ENCODE data around the gene UTP18. TPM values are rescaled to one million over a fixed set of nuclear protein-coding genes. Genes with fewer than 3 reads are reported as not detected.
"Not testable (repeated sequence)": the region's sequence is repeated elsewhere in the genome, so short reads cannot be mapped to it uniquely, and the experiment has no call there.

UTP18 gene
- total and polyA plus RNA-seq, 3 experiments from 2014 or later: 50.4 to 82.1 (median 80.5) TPM

- POLR2A ChIA-PET: interaction anchor here (0.6 to 1.4 kb wide), 2 partner anchors 88 to 141 kb away, joined by 3 to 4 read pairs; partner anchors contain the start of gene SPAG9
Measured at GRCh38 chr17:51261024-51261963, 948 bp downstream of the UTP18 start.

GRCh38 chr17:51263006-51263405 lies 2.7 kb downstream of the UTP18 start:
- Mint-ChIP-seq H3K4me3 (peak overlapping the region; percentile 24 to 96 (median 65)), H3K9me3 (no peaks in the 10 kb centered on the region), H3K4me1 (peaks cover 47 to 72% (median 66%) of the 10 kb centered on the region in 3 donors), H3K36me3 (peaks cover 11 to 64% (median 13%) of the 10 kb centered on the region in 3 donors), H3K27me3 (peaks cover 0 to 2% of the 10 kb centered on the region in 2 donors), H3K27ac (peak overlapping the region in 5 of 8 donors; percentile 0 to 75 (median 68))
- no peak overlapping the region for H3K27ac ChIP-seq (ENCODE audit: low read depth, low read length)
- no peaks in the 10 kb centered on the region for H3K27me3 ChIP-seq (ENCODE audit: insufficient read depth, low read length, poor library complexity, severe bottlenecking)
- no peaks in the 10 kb centered on the region for H3K9me3 ChIP-seq (ENCODE audit: low read length)
- POLR2A ChIA-PET: no interaction called here
- no peak overlapping the region for H3K4me3 ChIP-seq (ENCODE audit: low read length)
- DNase-seq: no peak
- CTCF ChIA-PET: no interaction called here
- H3K36me3 ChIP-seq (ENCODE audit: insufficient read depth, low read length): peaks cover 7% of the 10 kb centered on the region
- H3K4me1 ChIP-seq (ENCODE audit: insufficient read depth, low read length): peaks cover 32% of the 10 kb centered on the region

More at GRCh38 chr17:51261024-51261963, 948 bp downstream of the UTP18 start:
- no peaks in the 10 kb centered on the region for H3K36me3 ChIP-seq (ENCODE audit: insufficient read depth, low read length)
- Mint-ChIP-seq H3K27ac (peak overlapping the region; percentile 12 to 99 (median 90)), H3K36me3 (peaks cover 3 to 61% (median 9%) of the 10 kb centered on the region in 3 donors), H3K9me3 (no peaks in the 10 kb centered on the region), H3K4me1 (peaks cover 54 to 79% (median 73%) of the 10 kb centered on the region in 3 donors), H3K27me3 (peaks cover 0 to 2% of the 10 kb centered on the region in 2 donors), H3K4me3 (peak overlapping the region; percentile 96 to 99 (median 98))
- peaks cover 44% of the 10 kb centered on the region for H3K4me1 ChIP-seq (ENCODE audit: insufficient read depth, low read length)
- H3K9me3 ChIP-seq (ENCODE audit: low read length): no peaks in the 10 kb centered on the region
- H3K27me3 ChIP-seq (ENCODE audit: insufficient read depth, low read length, poor library complexity, severe bottlenecking): no peaks in the 10 kb centered on the region
- DNase-seq: no peak
- H3K27ac ChIP-seq (ENCODE audit: low read depth, low read length): peak overlapping the region; percentile 94
- CTCF ChIA-PET: interaction anchor here (1.4 kb wide), 1 partner anchor 184 kb away, joined by 3 read pairs; no protein-coding TSS in a partner anchor
- peak overlapping the region; percentile 99 for H3K4me3 ChIP-seq (ENCODE audit: low read length)

- H3K9me3 ChIP-seq (ENCODE audit: low read length); H3K27me3 Mint-ChIP-seq; H3K27ac ChIP-seq (ENCODE audit: low read depth, low read length); CTCF ChIA-PET; H3K9me3 Mint-ChIP-seq; H3K4me3 ChIP-seq (ENCODE audit: low read length); DNase-seq; H3K27me3 ChIP-seq (ENCODE audit: insufficient read depth, low read length, poor library complexity, severe bottlenecking): not testable (repeated sequence)
- H3K36me3 ChIP-seq (ENCODE audit: insufficient read depth, low read length): peaks cover 19% of the 10 kb centered on the region
- peaks cover 42 to 66% (median 62%) of the 10 kb centered on the region in 3 donors for H3K4me1 Mint-ChIP-seq
- H3K27ac Mint-ChIP-seq: peak overlapping the region in 2 of 8 donors; percentile 58 to 66
- peak overlapping the region in 1 of 7 donors; percentile 77 for H3K4me3 Mint-ChIP-seq
- peaks cover 18% of the 10 kb centered on the region for H3K4me1 ChIP-seq (ENCODE audit: insufficient read depth, low read length)
- peaks cover 14 to 72% (median 21%) of the 10 kb centered on the region in 3 donors for H3K36me3 Mint-ChIP-seq
- POLR2A ChIA-PET: interaction anchor here (0.7 kb wide), 1 partner anchor 144 kb away, joined by 4 read pairs; the partner anchor contains the start of gene SPAG9
Measured at GRCh38 chr17:51264466-51264865, 4.1 kb downstream of the UTP18 start.

- Mint-ChIP-seq H3K27me3 (no peaks in the 10 kb centered on the region), H3K4me3 (peak overlapping the region in 2 of 7 donors; percentile 10 to 40), H3K36me3 (peaks cover 14 to 77% (median 26%) of the 10 kb centered on the region in 3 donors), H3K4me1 (peaks cover 37 to 68% (median 66%) of the 10 kb centered on the region in 3 donors), H3K9me3 (peaks cover 0 to 2% (median 0%) of the 10 kb centered on the region in 5 donors), H3K27ac (peak overlapping the region in 2 of 8 donors; percentile 6 to 31)
- Histone ChIP-seq H3K4me1 (ENCODE audit: insufficient read depth, low read length) (no peaks in the 10 kb centered on the region), H3K27me3 (ENCODE audit: insufficient read depth, low read length, poor library complexity, severe bottlenecking) (no peaks in the 10 kb centered on the region), H3K27ac (ENCODE audit: low read depth, low read length) (no peak overlapping the region), H3K9me3 (ENCODE audit: low read length) (no peaks in the 10 kb centered on the region), H3K4me3 (ENCODE audit: low read length) (no peak overlapping the region), H3K36me3 (ENCODE audit: insufficient read depth, low read length) (peaks cover 35% of the 10 kb centered on the region)
- no peak for DNase-seq
- ChIA-PET POLR2A (no interaction called here), CTCF (interaction anchor here (0.8 kb wide), 1 partner anchor 40 kb away, joined by 4 read pairs; no protein-coding TSS in a partner anchor)
Measured at GRCh38 chr17:51269991-51270390, 9.6 kb downstream of the UTP18 start.

GRCh38 chr17:51270636-51271035 lies 10.3 kb downstream of the UTP18 start:
- Histone ChIP-seq H3K4me3 (ENCODE audit: low read length) (no peak overlapping the region), H3K27ac (ENCODE audit: low read depth, low read length) (no peak overlapping the region), H3K36me3 (ENCODE audit: insufficient read depth, low read length) (peaks cover 41% of the 10 kb centered on the region), H3K4me1 (ENCODE audit: insufficient read depth, low read length) (no peaks in the 10 kb centered on the region), H3K9me3 (ENCODE audit: low read length) (no peaks in the 10 kb centered on the region), H3K27me3 (ENCODE audit: insufficient read depth, low read length, poor library complexity, severe bottlenecking) (no peaks in the 10 kb centered on the region)
- Mint-ChIP-seq H3K9me3 (peaks cover 0 to 2% (median 0%) of the 10 kb centered on the region in 5 donors), H3K27me3 (no peaks in the 10 kb centered on the region), H3K36me3 (peaks cover 14 to 80% (median 25%) of the 10 kb centered on the region in 3 donors), H3K4me1 (peaks cover 37 to 66% (median 62%) of the 10 kb centered on the region in 3 donors), H3K27ac (peak overlapping the region in 1 of 8 donors; percentile 63), H3K4me3 (peak overlapping the region in 1 of 7 donors; percentile 42)
- CTCF ChIA-PET: no interaction called here
- no peak for DNase-seq
- POLR2A ChIA-PET: no interaction called here

GRCh38 chr17:51272812-51273211 lies 12.5 kb downstream of the UTP18 start:
- CTCF ChIA-PET: no interaction called here
- H3K36me3 Mint-ChIP-seq: peaks cover 15 to 81% (median 29%) of the 10 kb centered on the region in 3 donors
- Histone ChIP-seq H3K27me3 (ENCODE audit: insufficient read depth, low read length, poor library complexity, severe bottlenecking) (no peaks in the 10 kb centered on the region), H3K4me1 (ENCODE audit: insufficient read depth, low read length) (no peaks in the 10 kb centered on the region), H3K36me3 (ENCODE audit: insufficient read depth, low read length) (peaks cover 55% of the 10 kb centered on the region), H3K4me3 (ENCODE audit: low read length) (no peak overlapping the region), H3K27ac (ENCODE audit: low read depth, low read length) (no peak overlapping the region), H3K9me3 (ENCODE audit: low read length) (no peaks in the 10 kb centered on the region)
- H3K27ac Mint-ChIP-seq: peak overlapping the region in 1 of 8 donors; percentile 75
- peaks cover 0 to 2% (median 0%) of the 10 kb centered on the region in 5 donors for H3K9me3 Mint-ChIP-seq
- DNase-seq: no peak
- H3K4me3 Mint-ChIP-seq: no peak overlapping the region
- no peaks in the 10 kb centered on the region for H3K27me3 Mint-ChIP-seq
- POLR2A ChIA-PET: interaction anchor here (0.7 kb wide), 1 partner anchor 25 kb away, joined by 4 read pairs; no protein-coding TSS in a partner anchor
- H3K4me1 Mint-ChIP-seq: peaks cover 28 to 54% (median 50%) of the 10 kb centered on the region in 3 donors

GRCh38 chr17:51275381-51275780 lies 15.0 kb downstream of the UTP18 start:
- Histone ChIP-seq H3K4me1 (ENCODE audit: insufficient read depth, low read length) (no peaks in the 10 kb centered on the region), H3K36me3 (ENCODE audit: insufficient read depth, low read length) (peaks cover 58% of the 10 kb centered on the region), H3K4me3 (ENCODE audit: low read length) (no peak overlapping the region), H3K27me3 (ENCODE audit: insufficient read depth, low read length, poor library complexity, severe bottlenecking) (no peaks in the 10 kb centered on the region), H3K9me3 (ENCODE audit: low read length) (no peaks in the 10 kb centered on the region), H3K27ac (ENCODE audit: low read depth, low read length) (no peak overlapping the region)
- peaks cover 23 to 85% (median 30%) of the 10 kb centered on the region in 3 donors for H3K36me3 Mint-ChIP-seq
- H3K27ac Mint-ChIP-seq: peak overlapping the region in 1 of 8 donors; percentile 26
- no peak for DNase-seq
- H3K4me1 Mint-ChIP-seq: peaks cover 15 to 36% (median 34%) of the 10 kb centered on the region in 3 donors
- H3K4me3 Mint-ChIP-seq: no peak overlapping the region
- POLR2A ChIA-PET: no interaction called here
- peaks cover 0 to 2% (median 0%) of the 10 kb centered on the region in 5 donors for H3K9me3 Mint-ChIP-seq
- H3K27me3 Mint-ChIP-seq: no peaks in the 10 kb centered on the region
- CTCF ChIA-PET: no interaction called here
